Cardiac muscle cell (in vitro differentiated cells and primary cell): Measurements from ENCODE around the gene STRIP2. TPM values are rescaled to one million over a fixed set of nuclear protein-coding genes. Genes with fewer than 3 reads are reported as not detected.

Experiments
- DNase-seq, 2 donors: peaks; one replicate each; pipeline versions ENCODE4 v3.0.0 to v3.0.0-alpha.2; 2010 to 2017; ENCODE audit warnings: low read depth in 1 of 2, low spot score in 1 of 2
- H3K27ac ChIP-seq: fragments of 200-600 bp; sonication (generic); 2 replicates; pipeline ENCODE4 v1.5.1; 2016
- H3K27me3 ChIP-seq: fragments of 200-600 bp; sonication (generic); 2 replicates; pipeline ENCODE4 v1.6.0; 2016; ENCODE audit warnings: control low read depth
- H3K36me3 ChIP-seq: fragments of 200-600 bp; sonication (generic); 2 replicates; pipeline ENCODE4 v1.5.1; 2016; ENCODE audit warnings: control low read depth
- H3K4me1 ChIP-seq: fragments of 200-600 bp; sonication (generic); 2 replicates; pipeline ENCODE4 v1.8.1; 2017; ENCODE audit warnings: low read depth, mild to moderate bottlenecking, mixed run types
- H3K4me3 ChIP-seq: fragments of 200-600 bp; sonication (generic); 2 replicates; pipeline ENCODE4 v1.5.1; 2016; ENCODE audit warnings: mild to moderate bottlenecking
- H3K9me3 ChIP-seq: fragments of 200-600 bp; sonication (generic); 2 replicates; pipeline ENCODE4 v1.5.1; 2017; ENCODE audit warnings: low read depth, mild to moderate bottlenecking, control low read depth
- polyA plus RNA-seq: library from polyadenylated mRNA; unstranded; fragments of >200 nt; fragmentation: Nextera tagmentation; extraction: Ambion mirVana; gene quantifications from 2 replicates; pipeline ENCODE4 v1.2.1, GENCODE V29; 2016
- total RNA-seq: library from RNA; depleted of rRNA; stranded (reverse); fragments of >200 nt; gene quantifications from 2 replicates; pipeline ENCODE4 v1.2.3, GENCODE V29; 2016
- TF ChIP-seq, protein P1 (sequence below): IDR thresholded peaks from 2 replicates; pipeline ENCODE4 v1.5.1; 2012; ENCODE audit warnings: low read depth, mild to moderate bottlenecking, low read length

The STRIP2 gene
- total and polyA plus RNA-seq, 2 experiments from 2014 or later = 22.0 to 23.5 TPM

DNA sequence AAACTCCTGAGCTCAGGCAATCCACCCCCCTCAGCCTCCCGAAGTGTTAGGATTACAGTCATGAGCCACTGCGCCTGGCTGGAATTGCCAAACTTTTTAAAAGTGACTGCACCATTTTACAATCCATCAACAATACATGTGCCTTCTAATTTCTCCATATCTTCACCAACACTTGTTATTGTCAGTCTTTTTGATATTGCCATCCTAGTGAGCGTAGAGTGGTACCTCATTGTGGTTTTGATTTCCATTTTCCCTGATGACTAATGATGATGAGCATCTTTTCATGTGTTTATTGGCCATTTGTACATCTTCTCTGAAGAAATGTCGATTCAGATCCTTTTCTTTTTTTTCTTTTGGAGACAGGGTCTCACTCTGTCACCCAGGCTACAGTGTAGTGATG, 21.7 kb upstream of the STRIP2 start:
- H3K9me3 ChIP-seq = no peaks in the 10 kb centered on the region
- no peak overlapping the region for H3K27ac ChIP-seq
- H3K4me3 ChIP-seq = no peak overlapping the region
- TF ChIP-seq, protein P1, sequence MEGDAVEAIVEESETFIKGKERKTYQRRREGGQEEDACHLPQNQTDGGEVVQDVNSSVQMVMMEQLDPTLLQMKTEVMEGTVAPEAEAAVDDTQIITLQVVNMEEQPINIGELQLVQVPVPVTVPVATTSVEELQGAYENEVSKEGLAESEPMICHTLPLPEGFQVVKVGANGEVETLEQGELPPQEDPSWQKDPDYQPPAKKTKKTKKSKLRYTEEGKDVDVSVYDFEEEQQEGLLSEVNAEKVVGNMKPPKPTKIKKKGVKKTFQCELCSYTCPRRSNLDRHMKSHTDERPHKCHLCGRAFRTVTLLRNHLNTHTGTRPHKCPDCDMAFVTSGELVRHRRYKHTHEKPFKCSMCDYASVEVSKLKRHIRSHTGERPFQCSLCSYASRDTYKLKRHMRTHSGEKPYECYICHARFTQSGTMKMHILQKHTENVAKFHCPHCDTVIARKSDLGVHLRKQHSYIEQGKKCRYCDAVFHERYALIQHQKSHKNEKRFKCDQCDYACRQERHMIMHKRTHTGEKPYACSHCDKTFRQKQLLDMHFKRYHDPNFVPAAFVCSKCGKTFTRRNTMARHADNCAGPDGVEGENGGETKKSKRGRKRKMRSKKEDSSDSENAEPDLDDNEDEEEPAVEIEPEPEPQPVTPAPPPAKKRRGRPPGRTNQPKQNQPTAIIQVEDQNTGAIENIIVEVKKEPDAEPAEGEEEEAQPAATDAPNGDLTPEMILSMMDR = no peak
- peaks cover 26% of the 10 kb centered on the region for H3K4me1 ChIP-seq
- H3K27me3 ChIP-seq = no peaks in the 10 kb centered on the region
- no peak for DNase-seq
- H3K36me3 ChIP-seq = peaks cover 7% of the 10 kb centered on the region

GRCh38 chr7:129417073-129417472, 17.2 kb upstream of the STRIP2 start:
- H3K4me1 ChIP-seq = peaks cover 6% of the 10 kb centered on the region
- H3K4me3 ChIP-seq = no peak overlapping the region
- TF ChIP-seq, protein P1 = no peak
- H3K9me3 ChIP-seq = no peaks in the 10 kb centered on the region
- DNase-seq = no peak
- H3K27me3 ChIP-seq = no peaks in the 10 kb centered on the region
- H3K27ac ChIP-seq = no peak overlapping the region
- peaks cover 7% of the 10 kb centered on the region for H3K36me3 ChIP-seq

GRCh38 chr7:129421717-129422250, 12.4 kb upstream of the STRIP2 start:
- H3K36me3 ChIP-seq = no peaks in the 10 kb centered on the region
- peak in 1 of 2 donors; percentile 9 for DNase-seq
- H3K4me1 ChIP-seq = peaks cover 24% of the 10 kb centered on the region
- TF ChIP-seq, protein P1 = no peak
- no peaks in the 10 kb centered on the region for H3K9me3 ChIP-seq
- no peaks in the 10 kb centered on the region for H3K27me3 ChIP-seq
- peak overlapping the region; percentile 79 for H3K27ac ChIP-seq
- H3K4me3 ChIP-seq = no peak overlapping the region

GRCh38 chr7:129422727-129423126, 11.5 kb upstream of the STRIP2 start:
- TF ChIP-seq, protein P1 = no peak
- Histone ChIP-seq H3K27me3 (no peaks in the 10 kb centered on the region), H3K9me3 (no peaks in the 10 kb centered on the region), H3K4me1 (peaks cover 24% of the 10 kb centered on the region), H3K4me3 (no peak overlapping the region), H3K27ac (peak overlapping the region; percentile 79), H3K36me3 (no peaks in the 10 kb centered on the region)
- no peak for DNase-seq

DNA sequence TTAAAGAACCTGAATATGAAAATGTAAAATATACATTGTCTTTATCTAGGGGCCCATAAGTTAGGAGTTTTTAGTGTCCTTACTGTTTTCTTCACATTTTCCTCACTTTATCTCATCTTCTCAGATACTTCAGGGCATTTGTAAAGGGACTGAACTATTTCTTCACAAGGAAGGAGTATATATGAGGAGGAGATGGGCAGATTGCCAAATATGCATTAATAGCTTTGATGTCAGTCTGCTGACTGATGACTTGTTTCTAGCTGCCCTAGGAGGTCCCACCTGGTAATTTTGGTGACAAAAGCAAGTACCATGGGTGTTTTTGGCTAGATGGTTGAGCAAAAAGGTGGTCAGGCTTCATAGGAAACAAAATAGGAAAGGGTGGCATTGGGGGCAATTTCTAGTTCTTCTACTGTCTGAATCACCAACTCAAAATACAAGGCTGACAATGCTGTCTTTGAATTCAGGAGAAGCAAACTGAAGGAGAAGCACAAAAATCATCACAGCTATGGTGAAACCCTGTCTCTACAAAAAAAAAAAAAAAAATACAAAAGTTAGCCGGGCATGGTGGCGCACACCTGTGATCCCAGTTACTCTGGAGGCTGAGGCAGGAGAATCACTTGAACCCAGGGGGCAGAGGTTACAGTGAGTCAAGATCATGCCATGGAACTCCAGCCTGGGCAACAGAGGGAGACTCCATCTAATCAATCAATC, 10.4 kb upstream of the STRIP2 start:
- Histone ChIP-seq H3K4me1 (peaks cover 24% of the 10 kb centered on the region), H3K27ac (no peak overlapping the region), H3K36me3 (no peaks in the 10 kb centered on the region), H3K9me3 (no peaks in the 10 kb centered on the region), H3K27me3 (no peaks in the 10 kb centered on the region), H3K4me3 (no peak overlapping the region)
- TF ChIP-seq, protein P1 = no peak
- peak in 1 of 2 donors; percentile 47 for DNase-seq
